GM12865 (cell line): ENCODE results near the gene TAF10.

Source experiments
- DNase-seq: peaks from one replicate; pipeline ENCODE4 v3.0.0; 2010; ENCODE audit warnings: low read depth
- H3K4me3 ChIP-seq: 2 replicates; pipeline ENCODE4 v1.5.1; 2011; ENCODE audit warnings: mild to moderate bottlenecking, low read depth, low read length, control low read depth
- CTCF ChIP-seq: IDR thresholded peaks from 2 replicates; pipeline ENCODE4 v1.5.1; 2011; ENCODE audit warnings: low read length, control low read depth, low read depth, inconsistent platforms; ENCODE audit not compliant: insufficient read depth; ENCODE audit errors: missing control alignments

Gene TAF10

GRCh38 chr11:6611092-6611962 is 689 bp downstream of the TAF10 start:
- TF ChIP-seq CTCF: no peak
- peak overlapping the region; percentile 84 for H3K4me3 ChIP-seq
- peak; percentile 29 for DNase-seq

GRCh38 chr11:6610591-6610990 is 1.4 kb downstream of the TAF10 start:
- DNase-seq: no peak
- no peak for TF ChIP-seq CTCF
- H3K4me3 ChIP-seq: no peak overlapping the region

GRCh38 chr11:6609502-6610015 is 2.5 kb downstream of the TAF10 start:
- no peak overlapping the region for H3K4me3 ChIP-seq
- TF ChIP-seq CTCF: no peak
- DNase-seq: no peak

- no peak overlapping the region for H3K4me3 ChIP-seq
- no peak for TF ChIP-seq CTCF
- no peak for DNase-seq
These were observed 3.1 kb downstream of the TAF10 start for GRCh38 chr11:6608726-6609501.

- H3K4me3 ChIP-seq: no peak overlapping the region
- no peak for DNase-seq
- TF ChIP-seq CTCF: no peak
These were observed 4.0 kb downstream of the TAF10 start for GRCh38 chr11:6608011-6608410.

- TF ChIP-seq CTCF: no peak
- H3K4me3 ChIP-seq: peak overlapping the region; percentile 9; the same call in 1 of the 2 replicates
- no peak for DNase-seq
These were observed 4.7 kb downstream of the TAF10 start for GRCh38 chr11:6607190-6607795.
